Measurements from ENCODE around the gene HOOK2. TPM values are rescaled to one million over a fixed set of nuclear protein-coding genes. Genes with fewer than 3 reads are reported as not detected.

HOOK2 gene
- total RNA-seq, 1 donor from 2014 or later, result 25.9 TPM

GRCh38 chr19:12721656-12722565 is 53.4 kb downstream of the HOOK2 start:
- Histone ChIP-seq H3K79me2 (ENCODE audit: insufficient read depth, low read length) (peaks cover 71% of the 10 kb centered on the region), H3K27ac (ENCODE audit: low read depth, low read length) (peak overlapping the region; percentile 86), H3K9me3 (ENCODE audit: insufficient read depth, low read depth, low read length) (no peaks in the 10 kb centered on the region), H3K4me3 (ENCODE audit: insufficient read depth, low read depth, low read length) (peak overlapping the region; percentile 92), H3K36me3 (ENCODE audit: insufficient read depth, low read length) (peaks cover 10% of the 10 kb centered on the region), H4K20me1 (ENCODE audit: insufficient read depth, low read length) (peaks cover 42% of the 10 kb centered on the region), H3K4me1 (ENCODE audit: insufficient read depth, low read length) (peaks cover 17% of the 10 kb centered on the region), H3K27me3 (ENCODE audit: insufficient read depth, low read length) (no peaks in the 10 kb centered on the region), H3K4me2 (ENCODE audit: low read length) (peak overlapping the region; percentile 95), H3K9ac (ENCODE audit: low read length) (peak overlapping the region; percentile 89), H2AFZ (ENCODE audit: low read depth, low read length) (no peak overlapping the region)
- no peak for FAIRE-seq
- peaks cover 15% of the 10 kb centered on the region for H3K4me1 Mint-ChIP-seq (ENCODE audit: low read depth, unreplicated experiment)
- H3K4me3 Mint-ChIP-seq (ENCODE audit: unreplicated experiment), result peak overlapping the region; percentile 99
- TF ChIP-seq CTCF (IDR thresholded peaks at IDR 0.05; ENCODE audit: insufficient read depth, low read depth, low read length) (no peak), EZH2 (IDR thresholded peaks at IDR 0.05; ENCODE audit: insufficient read depth, low read length) (no peak)
- no peaks in the 10 kb centered on the region for H3K27me3 Mint-ChIP-seq (ENCODE audit: low read depth, unreplicated experiment)
- H3K27ac Mint-ChIP-seq (ENCODE audit: unreplicated experiment), result peak overlapping the region; percentile 98
- no peaks in the 10 kb centered on the region for H3K9me3 Mint-ChIP-seq (ENCODE audit: unreplicated experiment)
- peaks cover 9% of the 10 kb centered on the region for H3K36me3 Mint-ChIP-seq (ENCODE audit: low read depth, unreplicated experiment)
- DNase-seq (ENCODE audit: low read depth), result peak; percentile 74

- peak; percentile 14 for DNase-seq (ENCODE audit: low read depth)
- Histone ChIP-seq H3K27ac (ENCODE audit: low read depth, low read length) (peak overlapping the region; percentile 86), H3K4me1 (ENCODE audit: insufficient read depth, low read length) (peaks cover 17% of the 10 kb centered on the region), H3K79me2 (ENCODE audit: insufficient read depth, low read length) (peaks cover 79% of the 10 kb centered on the region), H3K27me3 (ENCODE audit: insufficient read depth, low read length) (no peaks in the 10 kb centered on the region), H3K9ac (ENCODE audit: low read length) (peak overlapping the region; percentile 89), H3K4me2 (ENCODE audit: low read length) (peak overlapping the region; percentile 95), H2AFZ (ENCODE audit: low read depth, low read length) (no peak overlapping the region), H3K9me3 (ENCODE audit: insufficient read depth, low read depth, low read length) (no peaks in the 10 kb centered on the region), H4K20me1 (ENCODE audit: insufficient read depth, low read length) (peaks cover 50% of the 10 kb centered on the region), H3K36me3 (ENCODE audit: insufficient read depth, low read length) (peaks cover 15% of the 10 kb centered on the region), H3K4me3 (ENCODE audit: insufficient read depth, low read depth, low read length) (peak overlapping the region; percentile 92)
- TF ChIP-seq EZH2 (IDR thresholded peaks at IDR 0.05; ENCODE audit: insufficient read depth, low read length) (no peak), CTCF (IDR thresholded peaks at IDR 0.05; ENCODE audit: insufficient read depth, low read depth, low read length) (no peak)
- Mint-ChIP-seq H3K4me3 (ENCODE audit: unreplicated experiment) (peak overlapping the region; percentile 99), H3K4me1 (ENCODE audit: low read depth, unreplicated experiment) (peaks cover 15% of the 10 kb centered on the region), H3K9me3 (ENCODE audit: unreplicated experiment) (no peaks in the 10 kb centered on the region), H3K27ac (ENCODE audit: unreplicated experiment) (peak overlapping the region; percentile 98), H3K27me3 (ENCODE audit: low read depth, unreplicated experiment) (no peaks in the 10 kb centered on the region), H3K36me3 (ENCODE audit: low read depth, unreplicated experiment) (peaks cover 15% of the 10 kb centered on the region)
- no peak for FAIRE-seq
Observed at GRCh38 chr19:12720851-12721655, 54.3 kb downstream of the HOOK2 start.

Data from astrocyte (in vitro differentiated cells and primary cell).